Measurements from ENCODE around the gene HOXC6. TPM values are rescaled to one million over a fixed set of nuclear protein-coding genes. Genes with fewer than 3 reads are reported as not detected.

Gene HOXC6
- total RNA-seq, 1 donor: 7.2 TPM

- Histone ChIP-seq H3K4me2 (ENCODE audit: insufficient read depth, low read length) (peak overlapping the region; percentile 99), H3K4me3 (ENCODE audit: insufficient read depth, low read length) (peak overlapping the region; percentile 68)
- no peak for DNase-seq (ENCODE audit: insufficient read length, low spot score, missing footprints)
Observed at GRCh38 chr12:53988541-53989226, 39.6 kb upstream of the HOXC6 start.

DNA sequence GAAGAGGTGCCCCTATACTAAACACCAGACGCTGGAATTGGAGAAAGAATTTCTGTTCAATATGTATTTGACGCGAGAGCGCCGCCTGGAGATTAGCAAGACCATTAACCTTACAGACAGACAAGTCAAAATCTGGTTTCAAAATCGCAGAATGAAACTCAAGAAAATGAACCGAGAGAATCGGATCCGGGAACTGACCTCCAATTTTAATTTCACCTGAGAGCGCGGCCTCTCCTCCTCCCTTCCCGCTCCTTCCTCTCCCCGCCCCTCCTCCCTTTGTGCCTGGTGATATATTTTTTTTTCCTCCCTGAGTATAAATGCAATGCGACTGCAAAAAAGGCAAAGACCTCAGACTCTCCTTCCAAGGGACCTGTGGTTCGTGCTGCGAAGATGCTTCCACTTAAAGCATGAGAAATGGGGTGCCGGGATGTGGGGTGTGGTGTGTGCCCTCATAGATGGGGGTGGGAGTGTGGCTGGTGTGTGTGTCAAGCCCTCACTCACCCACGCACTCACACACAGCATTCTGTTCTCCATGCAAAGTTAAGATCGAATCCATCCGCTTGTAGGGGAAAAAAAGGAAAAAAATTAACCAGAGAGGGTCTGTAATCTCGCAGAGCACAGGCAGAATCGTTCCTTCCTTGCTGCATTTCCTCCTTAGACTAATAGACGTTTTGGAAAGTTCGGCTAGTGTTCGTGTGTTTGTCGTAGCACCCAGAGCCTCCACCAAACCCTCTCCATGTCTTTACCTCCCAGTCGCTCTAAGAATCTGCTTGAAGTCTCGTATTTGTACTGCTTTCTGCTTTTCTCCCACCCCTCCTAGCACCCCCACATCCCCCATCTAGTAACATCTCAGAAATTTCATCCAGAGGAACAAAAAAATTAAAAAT is 38.8 kb upstream of the HOXC6 start:
- TF ChIP-seq CTCF (IDR thresholded peaks at IDR 0.05; ENCODE audit: extremely low read depth, low read depth, low read length): peak; percentile 56
- Histone ChIP-seq H3K79me2 (ENCODE audit: insufficient read depth, low read length) (peaks cover 95% of the 10 kb centered on the region), H2AFZ (ENCODE audit: low read length) (peak overlapping the region; percentile 9), H3K27me3 (ENCODE audit: insufficient read depth, low read length) (no peaks in the 10 kb centered on the region), H3K4me1 (ENCODE audit: insufficient read depth, low read length) (peaks cover 58% of the 10 kb centered on the region), H4K20me1 (ENCODE audit: insufficient read depth, low read length) (peaks cover 27% of the 10 kb centered on the region), H3K9me3 (ENCODE audit: low read depth, low read length) (no peaks in the 10 kb centered on the region), H3K27ac (ENCODE audit: low read depth, low read length) (peak overlapping the region; percentile 20), H3K4me2 (ENCODE audit: insufficient read depth, low read length) (peak overlapping the region; percentile 99), H3K36me3 (ENCODE audit: insufficient read depth, low read length) (no peaks in the 10 kb centered on the region), H3K4me3 (ENCODE audit: insufficient read depth, low read length) (peak overlapping the region; percentile 68)
- DNase-seq (ENCODE audit: insufficient read length, low spot score, missing footprints): peak; percentile 92

More at GRCh38 chr12:53988541-53989226, 39.6 kb upstream of the HOXC6 start:
- peaks cover 87% of the 10 kb centered on the region for H3K79me2 ChIP-seq (ENCODE audit: insufficient read depth, low read length)
- H3K27me3 ChIP-seq (ENCODE audit: insufficient read depth, low read length): no peaks in the 10 kb centered on the region
- peak overlapping the region; percentile 20 for H3K27ac ChIP-seq (ENCODE audit: low read depth, low read length)
- no peak overlapping the region for H2AFZ ChIP-seq (ENCODE audit: low read length)
- no peak for TF ChIP-seq CTCF (IDR thresholded peaks at IDR 0.05; ENCODE audit: extremely low read depth, low read depth, low read length)
- peaks cover 27% of the 10 kb centered on the region for H4K20me1 ChIP-seq (ENCODE audit: insufficient read depth, low read length)
- no peaks in the 10 kb centered on the region for H3K9me3 ChIP-seq (ENCODE audit: low read depth, low read length)
- H3K4me1 ChIP-seq (ENCODE audit: insufficient read depth, low read length): peaks cover 54% of the 10 kb centered on the region
- no peaks in the 10 kb centered on the region for H3K36me3 ChIP-seq (ENCODE audit: insufficient read depth, low read length)

DNA sequence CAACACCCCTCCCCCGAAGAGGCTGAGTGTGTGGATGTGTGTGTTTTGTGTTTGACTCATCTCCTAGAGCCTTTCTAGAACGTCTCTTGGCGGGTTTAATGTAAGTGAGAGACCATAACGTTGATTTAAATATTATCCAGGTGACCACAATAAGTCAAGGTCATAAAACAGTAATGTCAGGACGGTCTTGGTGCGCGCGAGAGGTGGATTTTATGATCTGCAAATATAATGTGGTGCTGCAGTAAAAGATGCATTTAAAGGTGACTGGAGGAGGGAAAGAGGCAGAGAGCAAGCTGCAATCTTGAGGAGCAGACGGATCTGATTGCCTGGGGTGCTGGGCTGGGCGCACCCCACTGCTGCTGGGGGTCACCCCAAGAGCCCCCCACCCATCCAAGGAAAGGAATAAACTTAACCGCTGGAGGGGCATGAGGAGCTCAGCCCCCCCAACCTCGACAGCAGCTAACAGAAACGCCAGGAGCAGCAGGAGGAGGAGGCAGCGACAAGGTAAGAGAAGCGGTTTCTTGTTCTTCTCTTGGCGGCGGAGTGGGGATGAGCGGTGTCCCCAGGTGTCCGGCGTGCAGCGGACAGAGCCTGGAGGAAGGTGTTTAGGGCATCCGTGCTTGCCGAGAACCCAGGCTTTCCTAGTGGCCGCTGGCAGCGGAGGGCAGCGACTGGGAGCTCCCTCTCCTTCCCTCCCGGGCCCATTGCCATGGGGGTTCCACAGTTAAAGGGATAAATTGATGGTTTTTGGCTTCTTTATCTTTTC is 37.7 kb upstream of the HOXC6 start:
- no peak for DNase-seq (ENCODE audit: insufficient read length, low spot score, missing footprints)
- no peak for TF ChIP-seq CTCF (IDR thresholded peaks at IDR 0.05; ENCODE audit: extremely low read depth, low read depth, low read length)
- Histone ChIP-seq H3K36me3 (ENCODE audit: insufficient read depth, low read length) (no peaks in the 10 kb centered on the region), H3K79me2 (ENCODE audit: insufficient read depth, low read length) (peaks cover 100% of the 10 kb centered on the region), H3K4me1 (ENCODE audit: insufficient read depth, low read length) (peaks cover 54% of the 10 kb centered on the region), H3K9me3 (ENCODE audit: low read depth, low read length) (no peaks in the 10 kb centered on the region), H3K27ac (ENCODE audit: low read depth, low read length) (peak overlapping the region; percentile 67), H2AFZ (ENCODE audit: low read length) (peak overlapping the region; percentile 8), H3K4me3 (ENCODE audit: insufficient read depth, low read length) (peak overlapping the region; percentile 57), H3K27me3 (ENCODE audit: insufficient read depth, low read length) (no peaks in the 10 kb centered on the region), H4K20me1 (ENCODE audit: insufficient read depth, low read length) (peaks cover 27% of the 10 kb centered on the region), H3K4me2 (ENCODE audit: insufficient read depth, low read length) (peak overlapping the region; percentile 99)
